Left lung (tissue), 10 donors: Measurements from ENCODE around the gene PIEZO2. TPM values are rescaled to one million over a fixed set of nuclear protein-coding genes. Genes with fewer than 3 reads are reported as not detected.
A peak's percentile ranks its signal among the peaks of the same experiment; 100 is the strongest.

Source experiments
- ATAC-seq: fragments of 200-7000 bp; cut with Tn5 transposase; one replicate; pipeline ENCODE4 v1.9.1; 2020; ENCODE audit warnings: moderate library complexity
- DNase-seq, 4 donors: peaks; one replicate each; pipeline ENCODE4 v3.0.0-alpha.2; 2013 to 2020
- H3K27ac ChIP-seq, 2 donors: fragments of 200-600 bp; sonication (generic) in 1 of 2; one replicate each; pipeline versions ENCODE4 v1.5.0 to v1.8.0; 2020 to 2021
- H3K27me3 ChIP-seq, 2 donors: fragments of 200-600 bp; sonication (generic) in 1 of 2; one replicate each; pipeline versions ENCODE4 v1.5.0 to v1.8.0; 2020 to 2021
- H3K36me3 ChIP-seq, 2 donors: fragments of 200-600 bp; sonication (generic) in 1 of 2; one replicate each; pipeline versions ENCODE4 v1.5.0 to v1.8.0; 2020 to 2021
- H3K4me1 ChIP-seq, 2 donors: fragments of 200-600 bp; one replicate each; pipeline ENCODE4 v1.8.0; 2021
- H3K4me3 ChIP-seq, 2 donors: fragments of 200-600 bp; sonication (generic) in 1 of 2; one replicate each; pipeline versions ENCODE4 v1.5.0 to v1.8.0; 2020 to 2021; ENCODE audit warnings: mild to moderate bottlenecking in 1 of 2
- H3K9me3 ChIP-seq, 2 donors: fragments of 200-600 bp; sonication (generic) in 1 of 2; one replicate each; pipeline versions ENCODE4 v1.5.0 to v1.8.0; 2020 to 2021
- intact Hi-C, 2 donors: fragments of 100-400 bp; cut with DNase I; formaldehyde crosslinking; loops; one replicate each; pipeline versions ENCODE4 v1.11.2 to v1.14.2; 2022
- polyA plus RNA-seq, 6 donors: library from polyadenylated mRNA; unstranded; fragments of 120-200 nt; gene quantifications; one replicate each; pipeline ENCODE4 v1.2.1, GENCODE V29; 2013; ENCODE audit not compliant: insufficient read length in 6 of 6
- total RNA-seq, 2 donors: library from RNA; stranded (reverse); fragmentation: NEBNext Ultra II Directional; extraction: Animal tissue kit (Norgen Biotek cat#: 25700); gene quantifications; one replicate each; pipeline ENCODE4 v1.2.1, GENCODE V29; 2021
- TF ChIP-seq, protein P1 (sequence below), 2 donors: fragments of 200-600 bp; sonication (generic) in 1 of 2; IDR thresholded peaks; one replicate each; pipeline versions ENCODE4 v1.5.0 to v1.8.0; 2021; ENCODE audit warnings: antibody characterized with exemption in 2 of 2
- donor health status: DM: no; HTN: yes; CAD: no.
- donor health status: DM: no; HTN: no; CAD: no.

Gene PIEZO2
- total and polyA plus RNA-seq, 8 donors: 40.3 to 270 (median 233) TPM

DNA sequence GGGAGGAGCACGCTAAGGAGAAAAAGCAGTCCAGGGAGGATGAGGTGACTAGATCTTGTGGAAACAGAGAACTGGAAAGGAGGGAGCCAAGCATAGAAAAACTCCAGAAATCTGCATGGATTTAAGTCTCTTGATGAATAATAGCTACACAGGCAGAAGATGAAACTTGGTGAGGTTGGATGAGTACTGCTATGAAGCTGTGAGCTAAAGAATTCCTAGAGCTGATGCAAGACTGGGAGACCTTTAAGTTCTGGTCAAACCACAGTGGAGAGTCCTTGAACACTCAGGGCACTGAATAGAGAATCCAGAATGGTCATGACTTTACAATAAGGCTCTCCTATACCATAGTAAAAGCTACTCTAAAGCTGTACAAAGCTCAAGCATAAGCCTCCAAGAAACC, 18.4 kb upstream of the PIEZO2 start:
- DNase-seq (no peak), ATAC-seq (no peak)
- TF ChIP-seq, protein P1, sequence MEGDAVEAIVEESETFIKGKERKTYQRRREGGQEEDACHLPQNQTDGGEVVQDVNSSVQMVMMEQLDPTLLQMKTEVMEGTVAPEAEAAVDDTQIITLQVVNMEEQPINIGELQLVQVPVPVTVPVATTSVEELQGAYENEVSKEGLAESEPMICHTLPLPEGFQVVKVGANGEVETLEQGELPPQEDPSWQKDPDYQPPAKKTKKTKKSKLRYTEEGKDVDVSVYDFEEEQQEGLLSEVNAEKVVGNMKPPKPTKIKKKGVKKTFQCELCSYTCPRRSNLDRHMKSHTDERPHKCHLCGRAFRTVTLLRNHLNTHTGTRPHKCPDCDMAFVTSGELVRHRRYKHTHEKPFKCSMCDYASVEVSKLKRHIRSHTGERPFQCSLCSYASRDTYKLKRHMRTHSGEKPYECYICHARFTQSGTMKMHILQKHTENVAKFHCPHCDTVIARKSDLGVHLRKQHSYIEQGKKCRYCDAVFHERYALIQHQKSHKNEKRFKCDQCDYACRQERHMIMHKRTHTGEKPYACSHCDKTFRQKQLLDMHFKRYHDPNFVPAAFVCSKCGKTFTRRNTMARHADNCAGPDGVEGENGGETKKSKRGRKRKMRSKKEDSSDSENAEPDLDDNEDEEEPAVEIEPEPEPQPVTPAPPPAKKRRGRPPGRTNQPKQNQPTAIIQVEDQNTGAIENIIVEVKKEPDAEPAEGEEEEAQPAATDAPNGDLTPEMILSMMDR (IDR thresholded peaks at IDR 0.05): no peak
- intact Hi-C loops: no loop called here
- Histone ChIP-seq H3K27ac (no peak overlapping the region), H3K4me1 (no peaks in the 10 kb centered on the region), H3K27me3 (no peaks in the 10 kb centered on the region), H3K4me3 (no peak overlapping the region), H3K9me3 (no peaks in the 10 kb centered on the region), H3K36me3 (no peaks in the 10 kb centered on the region)

DNA sequence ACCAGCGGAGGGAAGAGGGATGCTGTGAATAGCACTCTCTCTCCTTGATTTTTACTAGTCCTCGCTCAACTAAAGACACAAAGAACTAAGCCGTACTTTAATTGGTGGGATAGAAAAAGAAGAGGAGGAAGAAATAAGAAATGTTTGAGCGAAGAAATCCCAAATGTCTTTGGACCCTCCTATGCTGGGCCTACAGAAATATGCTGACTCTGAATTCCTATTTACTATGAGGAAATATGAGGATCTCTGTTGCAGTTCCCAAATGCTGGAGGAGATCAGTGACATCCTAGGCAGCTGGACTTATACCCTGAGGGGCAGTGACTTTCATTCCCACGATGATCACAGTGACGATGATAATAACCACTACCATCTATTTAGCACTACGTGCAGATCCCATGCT, 16.6 kb upstream of the PIEZO2 start:
- Histone ChIP-seq H3K27ac (no peak overlapping the region), H3K27me3 (no peaks in the 10 kb centered on the region), H3K4me1 (no peaks in the 10 kb centered on the region), H3K9me3 (no peaks in the 10 kb centered on the region), H3K4me3 (no peak overlapping the region), H3K36me3 (no peaks in the 10 kb centered on the region)
- DNase-seq (no peak), ATAC-seq (no peak)
- TF ChIP-seq, protein P1 (IDR thresholded peaks at IDR 0.05): no peak
- intact Hi-C loops: no loop called here

DNA sequence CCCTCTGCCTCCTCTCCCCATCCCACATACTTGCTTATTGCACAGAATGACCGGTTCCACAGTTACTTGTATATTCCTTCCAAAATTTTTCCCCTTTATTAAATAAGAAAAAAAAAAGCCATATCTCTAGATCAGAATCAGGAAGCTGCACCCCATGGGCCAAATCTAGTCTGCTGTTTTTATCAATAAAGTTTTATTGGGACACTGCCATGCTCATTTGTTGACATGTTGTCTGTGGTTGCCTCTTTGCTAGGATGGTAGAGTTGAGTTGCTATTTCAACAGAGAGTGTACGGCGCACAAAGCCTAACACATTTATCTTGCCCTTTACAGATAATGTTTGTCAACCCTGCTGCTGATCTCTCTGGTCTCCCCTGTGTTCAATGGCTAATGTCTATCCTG, 15.8 kb upstream of the PIEZO2 start:
- DNase-seq (no peak), ATAC-seq (no peak)
- TF ChIP-seq, protein P1 (IDR thresholded peaks at IDR 0.05): no peak
- Histone ChIP-seq H3K4me1 (no peaks in the 10 kb centered on the region), H3K9me3 (no peaks in the 10 kb centered on the region), H3K36me3 (no peaks in the 10 kb centered on the region), H3K27me3 (no peaks in the 10 kb centered on the region), H3K27ac (no peak overlapping the region), H3K4me3 (no peak overlapping the region)
- intact Hi-C loops: no loop called here

DNA sequence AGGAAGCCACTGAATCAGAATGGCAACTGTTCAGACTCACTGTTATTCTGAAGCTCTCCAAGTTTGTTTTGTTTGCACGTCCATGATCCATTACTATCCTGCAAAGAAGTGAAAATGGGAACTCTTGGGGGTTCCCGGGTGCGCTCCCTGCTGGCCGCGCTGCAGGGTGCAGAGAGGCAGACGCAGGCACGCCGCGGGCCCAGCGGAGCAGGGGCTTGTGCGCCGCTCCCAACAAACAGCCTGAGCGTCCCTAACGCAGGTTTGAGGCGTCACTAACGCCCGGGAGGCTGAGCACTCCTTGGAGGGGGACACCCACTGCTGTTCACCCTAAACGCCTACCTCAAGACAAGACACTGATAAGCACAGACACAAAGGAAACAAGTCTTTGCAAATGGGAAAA, 14.3 kb upstream of the PIEZO2 start:
- H3K27ac ChIP-seq: no peak overlapping the region
- intact Hi-C loops: no loop called here
- DNase-seq (peak in 1 of 4 donors; percentile 82), ATAC-seq (peak; percentile 88)
- H3K4me3 ChIP-seq: no peak overlapping the region
- no peaks in the 10 kb centered on the region for H3K9me3 ChIP-seq
- H3K36me3 ChIP-seq: no peaks in the 10 kb centered on the region
- TF ChIP-seq, protein P1 (IDR thresholded peaks at IDR 0.05): peak; percentile 41 to 63
- H3K4me1 ChIP-seq: no peaks in the 10 kb centered on the region
- H3K27me3 ChIP-seq: no peaks in the 10 kb centered on the region

DNA sequence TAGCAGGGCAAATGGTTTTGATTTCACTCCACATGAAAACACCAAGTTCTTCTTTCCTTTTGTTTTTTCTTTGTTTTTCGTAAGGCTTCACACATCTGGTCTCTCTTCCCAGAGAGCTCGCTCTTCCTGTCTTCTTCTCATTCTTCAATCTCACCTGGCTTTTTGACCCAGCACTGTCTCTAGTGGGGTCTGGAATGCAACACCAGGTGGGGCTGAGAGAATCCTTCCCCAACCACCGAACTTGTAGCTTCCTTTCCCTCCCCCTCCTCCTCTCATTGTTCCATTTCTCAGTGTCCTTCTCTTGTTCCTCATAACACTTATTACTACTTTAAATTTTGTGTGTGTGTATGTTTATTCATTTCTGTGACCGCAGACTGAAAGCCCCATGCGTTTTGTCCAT, 13.5 kb upstream of the PIEZO2 start:
- H3K4me3 ChIP-seq: no peak overlapping the region
- no peaks in the 10 kb centered on the region for H3K36me3 ChIP-seq
- H3K27ac ChIP-seq: no peak overlapping the region
- H3K27me3 ChIP-seq: no peaks in the 10 kb centered on the region
- no peaks in the 10 kb centered on the region for H3K9me3 ChIP-seq
- no peak for DNase-seq
- TF ChIP-seq, protein P1 (IDR thresholded peaks at IDR 0.05): no peak
- no peaks in the 10 kb centered on the region for H3K4me1 ChIP-seq
- ATAC-seq: no peak
- intact Hi-C loops: no loop called here
